Midbrain (tissue), 1 donor: ENCODE results near the gene CPNE7.

Experiments used
- DNase-seq: peaks from one replicate; lab custom pipeline; 2025; lab: John Stamatoyannopoulos, UW

CPNE7 gene

GRCh38 chr16:89549007-89549700, 26.4 kb upstream of the CPNE7 start:
- no peak for DNase-seq

DNA sequence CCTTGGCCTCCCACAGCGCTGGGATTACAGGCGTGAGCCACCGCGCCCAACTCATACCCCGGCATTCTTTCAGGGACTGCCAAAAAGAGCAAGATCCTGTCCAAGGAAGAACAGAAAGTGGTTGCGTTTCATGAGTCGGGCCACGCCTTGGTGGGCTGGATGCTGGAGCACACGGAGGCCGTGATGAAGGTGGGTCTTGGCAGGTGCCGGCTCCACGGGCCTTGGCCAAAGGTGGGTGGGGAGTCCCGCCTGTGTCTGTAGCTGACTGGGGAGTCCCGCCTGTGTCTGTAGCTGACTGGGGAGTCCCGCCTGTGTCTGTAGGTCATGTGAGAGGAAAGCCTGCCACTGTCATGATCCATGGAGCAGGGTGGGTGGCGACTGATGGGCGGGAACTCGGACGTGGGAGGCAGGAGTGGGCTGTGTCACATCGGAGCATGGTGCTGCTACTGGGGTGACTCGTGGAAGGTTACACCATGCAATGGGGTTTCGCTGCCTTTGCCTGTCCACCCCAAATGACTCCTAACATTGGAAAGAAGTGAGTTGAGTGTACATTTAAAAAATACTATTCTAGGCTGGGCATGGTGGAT, 25.0 kb upstream of the CPNE7 start:
- DNase-seq, result no peak

DNA sequence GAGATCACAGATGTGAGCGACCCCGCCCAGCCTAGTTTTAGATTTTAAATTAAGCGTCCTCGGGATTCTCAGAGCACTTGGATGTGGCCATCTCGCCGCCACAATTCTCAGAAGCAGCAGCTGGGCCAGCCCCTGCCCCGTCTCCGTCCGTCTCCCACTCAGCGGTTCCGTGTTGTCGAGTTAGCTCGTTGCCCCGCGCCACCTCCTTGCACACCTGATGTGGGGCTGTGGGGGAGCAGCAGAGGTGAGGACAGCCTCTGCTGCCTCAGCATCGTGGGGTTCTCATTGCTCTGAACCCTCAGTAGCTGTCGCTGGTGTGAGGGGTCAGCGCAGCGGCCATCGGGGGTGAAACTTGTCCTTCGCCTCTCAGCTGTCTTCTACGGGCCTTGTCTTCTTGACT, 23.2 kb upstream of the CPNE7 start:
- DNase-seq, result no peak

DNA sequence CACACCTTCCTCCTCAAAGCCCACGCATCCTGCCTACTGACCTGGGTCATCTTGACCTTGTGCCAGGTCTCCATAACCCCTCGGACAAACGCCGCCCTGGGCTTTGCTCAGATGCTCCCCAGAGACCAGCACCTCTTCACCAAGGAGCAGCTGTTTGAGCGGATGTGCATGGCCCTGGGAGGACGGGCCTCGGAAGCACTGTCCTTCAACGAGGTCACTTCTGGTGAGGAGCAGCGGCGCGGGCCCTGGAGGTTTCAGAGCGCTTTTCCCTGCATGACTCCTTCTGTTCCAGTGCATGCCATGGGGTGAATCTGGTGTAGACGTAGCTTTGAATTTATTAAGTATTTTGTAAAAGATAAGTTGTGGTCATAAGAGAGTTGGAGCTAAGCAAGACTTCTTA, 22.6 kb upstream of the CPNE7 start:
- no peak for DNase-seq

DNA sequence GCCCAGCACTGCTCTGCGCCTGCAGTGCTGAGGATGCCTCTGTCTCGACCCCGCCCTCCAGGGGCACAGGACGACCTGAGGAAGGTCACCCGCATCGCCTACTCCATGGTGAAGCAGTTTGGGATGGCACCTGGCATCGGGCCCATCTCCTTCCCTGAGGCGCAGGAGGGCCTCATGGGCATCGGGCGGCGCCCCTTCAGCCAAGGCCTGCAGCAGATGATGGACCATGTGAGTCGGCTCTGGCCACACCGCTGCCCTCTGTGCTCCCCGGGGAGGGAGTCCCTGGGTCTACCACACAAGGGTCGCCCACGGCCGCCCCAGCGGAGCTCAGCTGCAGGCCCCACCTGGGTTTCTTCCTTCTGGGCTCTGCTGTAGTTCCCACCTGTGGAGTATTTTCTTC, 21.8 kb upstream of the CPNE7 start:
- no peak for DNase-seq

GRCh38 chr16:89554343-89554742, 21.2 kb upstream of the CPNE7 start:
- DNase-seq, result no peak

DNA sequence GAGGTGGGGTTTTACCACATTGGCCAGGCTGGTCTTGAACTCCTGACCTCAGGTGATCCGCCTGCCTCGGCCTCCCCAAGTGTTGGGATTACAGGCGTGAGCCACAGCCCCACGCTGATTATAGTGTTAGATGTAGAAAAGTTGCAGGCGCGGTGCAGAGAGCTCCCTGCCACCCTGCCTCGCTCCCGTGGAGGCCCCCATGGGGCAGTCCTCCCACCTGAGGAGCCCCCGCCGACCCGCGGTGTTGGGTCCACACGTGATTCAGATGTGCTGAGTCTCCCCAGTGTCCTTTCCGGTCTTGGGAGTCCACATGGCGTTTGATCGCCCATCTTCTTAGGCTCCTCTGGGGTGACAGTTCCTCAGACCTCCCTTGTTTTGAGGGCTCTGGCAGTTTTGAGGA, 20.3 kb upstream of the CPNE7 start:
- DNase-seq, result no peak

DNA sequence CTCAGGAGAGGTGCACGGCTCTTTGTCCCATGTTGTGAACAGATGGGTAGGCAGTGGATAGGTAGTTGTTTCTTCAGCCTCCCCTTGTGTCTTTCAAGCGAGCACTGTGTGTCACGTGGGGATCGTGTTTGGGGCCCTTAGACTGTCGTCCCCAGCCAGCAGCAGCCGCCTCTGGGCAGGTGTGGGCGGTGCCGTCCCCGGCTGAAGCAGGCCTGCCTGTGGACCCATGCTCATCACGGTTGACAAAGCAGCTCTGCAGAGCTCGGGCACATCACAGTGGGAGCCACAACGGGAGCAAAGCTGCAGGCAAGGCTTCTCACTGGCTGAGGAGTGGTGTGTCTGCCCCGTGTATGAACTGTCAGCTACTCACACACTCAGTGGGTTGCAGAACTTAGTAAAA, 19.8 kb upstream of the CPNE7 start:
- no peak for DNase-seq

DNA sequence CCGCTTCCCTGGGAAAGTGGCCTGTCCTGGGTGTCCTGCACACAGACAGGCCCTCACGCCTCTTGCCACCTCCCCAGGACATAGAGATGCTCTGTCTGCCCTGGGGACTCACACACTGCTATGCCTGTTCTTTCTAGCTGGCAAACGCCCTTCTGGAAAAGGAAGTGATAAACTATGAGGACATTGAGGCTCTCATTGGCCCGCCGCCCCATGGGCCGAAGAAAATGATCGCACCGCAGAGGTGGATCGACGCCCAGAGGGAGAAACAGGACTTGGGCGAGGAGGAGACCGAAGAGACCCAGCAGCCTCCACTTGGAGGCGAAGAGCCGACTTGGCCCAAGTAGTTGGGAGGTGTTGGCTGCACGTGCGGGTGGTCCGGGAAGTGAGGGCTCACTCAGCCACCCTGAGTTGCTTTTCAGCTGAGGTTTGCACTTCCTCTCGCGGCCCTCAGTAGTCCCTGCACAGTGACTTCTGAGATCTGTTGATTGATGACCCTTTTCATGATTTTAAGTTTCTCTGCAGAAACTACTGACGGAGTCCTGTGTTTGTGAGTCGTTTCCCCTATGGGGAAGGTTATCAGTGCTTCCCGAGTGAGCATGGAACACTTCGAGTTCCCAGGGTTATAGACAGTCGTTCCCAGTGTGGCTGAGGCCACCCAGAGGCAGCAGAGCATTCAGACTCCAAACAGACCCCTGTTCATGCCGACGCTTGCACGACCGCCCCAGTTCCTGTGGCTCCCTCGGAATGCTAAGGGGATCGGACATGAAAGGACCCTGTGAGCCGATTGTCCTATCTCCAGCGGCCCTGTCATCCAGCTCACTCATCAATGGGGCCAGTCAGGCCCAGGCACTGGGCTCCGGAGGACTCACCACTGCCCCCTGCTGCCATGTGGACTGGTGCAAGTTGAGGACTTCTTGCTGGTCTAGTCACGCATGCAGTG, 18.5 kb upstream of the CPNE7 start:
- peak; percentile 93 for DNase-seq

- no peak for DNase-seq
Observed at GRCh38 chr16:89557690-89558490, 17.7 kb upstream of the CPNE7 start.

DNA sequence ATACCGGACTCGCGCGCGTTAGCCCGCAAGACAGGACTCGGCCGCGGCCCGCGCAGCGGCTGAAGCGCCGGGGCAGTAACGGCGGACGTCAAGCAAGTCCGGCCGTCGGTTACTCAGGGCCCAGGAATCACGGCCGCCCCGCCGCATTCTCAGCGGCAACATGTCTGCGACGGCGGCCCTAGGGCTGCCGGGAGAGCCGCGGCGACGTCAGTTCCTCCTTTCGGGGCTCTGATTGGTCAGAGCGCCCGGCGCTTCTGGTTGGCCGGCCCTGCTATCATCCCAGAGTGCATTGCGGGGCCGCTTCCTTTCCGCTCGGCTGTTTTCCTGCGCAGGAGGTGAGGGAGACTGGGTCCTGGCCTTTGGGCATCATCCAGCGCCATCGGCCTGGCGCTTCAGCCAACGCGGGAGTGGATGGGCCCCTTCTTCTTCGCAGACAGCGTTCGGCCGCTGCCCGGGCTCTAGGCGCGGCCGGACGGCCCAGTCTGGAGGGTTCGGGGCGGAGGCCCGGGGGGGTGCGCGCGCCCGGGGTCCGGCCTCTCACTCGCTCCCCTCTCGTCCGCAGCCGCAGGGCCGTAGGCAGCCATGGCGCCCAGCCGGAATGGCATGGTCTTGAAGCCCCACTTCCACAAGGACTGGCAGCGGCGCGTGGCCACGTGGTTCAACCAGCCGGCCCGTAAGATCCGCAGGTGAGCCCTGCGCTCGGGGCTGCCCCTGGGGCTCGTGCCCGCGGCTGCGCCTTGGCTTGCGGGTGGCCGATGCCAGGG, 15.0 kb upstream of the CPNE7 start, which contains the start of gene RPL13:
Gene RPL13, plus strand, starts transcription at position 305 of the 764 bp plus-strand sequence. Its CDS starts 278 bp downstream, at position 583.
- peak; percentile 96 for DNase-seq

GRCh38 chr16:89561142-89561883, 14.2 kb upstream of the CPNE7 start:
- no peak for DNase-seq

GRCh38 chr16:89561884-89562599, 13.5 kb upstream of the CPNE7 start:
- DNase-seq, result no peak

DNA sequence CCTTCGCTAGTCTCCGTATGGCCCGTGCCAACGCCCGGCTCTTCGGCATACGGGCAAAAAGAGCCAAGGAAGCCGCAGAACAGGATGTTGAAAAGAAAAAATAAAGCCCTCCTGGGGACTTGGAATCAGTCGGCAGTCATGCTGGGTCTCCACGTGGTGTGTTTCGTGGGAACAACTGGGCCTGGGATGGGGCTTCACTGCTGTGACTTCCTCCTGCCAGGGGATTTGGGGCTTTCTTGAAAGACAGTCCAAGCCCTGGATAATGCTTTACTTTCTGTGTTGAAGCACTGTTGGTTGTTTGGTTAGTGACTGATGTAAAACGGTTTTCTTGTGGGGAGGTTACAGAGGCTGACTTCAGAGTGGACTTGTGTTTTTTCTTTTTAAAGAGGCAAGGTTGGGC, 12.6 kb upstream of the CPNE7 start:
- peak; percentile 29 for DNase-seq

GRCh38 chr16:89563639-89564392, 11.7 kb upstream of the CPNE7 start:
- no peak for DNase-seq

- no peak for DNase-seq
Observed at GRCh38 chr16:89564476-89565255, 10.9 kb upstream of the CPNE7 start.

GRCh38 chr16:89565256-89565505, 10.4 kb upstream of the CPNE7 start:
- no peak for DNase-seq
